ENCODE measurements around the gene RBM20.
"Not testable (repeated sequence)": the region's sequence is repeated elsewhere in the genome, so short reads cannot be mapped to it uniquely, and the experiment has no call there.

GRCh38 chr10:110867011-110867806, 223.1 kb downstream of the RBM20 start:
- not testable (repeated sequence) for TF ChIP-seq CTCF, POLR2AphosphoS5, POLR2A (IDR thresholded peaks at IDR 0.05)

Data from breast epithelium (tissue), 3 donors.